ENCODE results near the gene TSTD2.
"Not testable (repeated sequence)": the region's sequence is repeated elsewhere in the genome, so short reads cannot be mapped to it uniquely, and the experiment has no call there.

- TF ChIP-seq POLR2A, CTCF, POLR2AphosphoS5 (IDR thresholded peaks at IDR 0.05): not testable (repeated sequence)
Measured at GRCh38 chr9:97581590-97581989, 51.6 kb downstream of the TSTD2 start.
